ENCODE results near the gene ADH4.
"Not testable (repeated sequence)": the region's sequence is repeated elsewhere in the genome, so short reads cannot be mapped to it uniquely, and the experiment has no call there.

ADH4 gene

DNA sequence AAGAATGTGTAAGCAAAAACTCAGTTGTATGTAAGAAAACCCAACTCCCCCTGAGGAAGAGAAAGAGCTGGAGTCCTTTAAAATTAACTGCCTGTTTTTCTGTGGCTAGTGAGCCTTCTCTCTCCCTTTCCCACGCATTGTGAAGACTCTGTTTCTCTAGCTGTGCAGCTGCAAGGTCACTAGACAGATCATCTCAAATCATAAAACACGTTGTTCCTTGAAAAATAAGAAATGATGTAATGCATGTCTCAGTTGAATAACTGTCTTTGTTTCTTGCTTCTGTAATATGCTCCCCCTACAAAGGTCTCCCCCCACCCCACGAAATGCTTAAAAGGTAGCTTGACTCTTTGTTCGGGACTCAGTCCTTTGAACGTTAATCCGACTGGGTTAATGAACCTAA, 63.2 kb downstream of the ADH4 start:
- DNase-seq (ENCODE audit: low read depth in 2 of 2): not testable (repeated sequence)

DNA sequence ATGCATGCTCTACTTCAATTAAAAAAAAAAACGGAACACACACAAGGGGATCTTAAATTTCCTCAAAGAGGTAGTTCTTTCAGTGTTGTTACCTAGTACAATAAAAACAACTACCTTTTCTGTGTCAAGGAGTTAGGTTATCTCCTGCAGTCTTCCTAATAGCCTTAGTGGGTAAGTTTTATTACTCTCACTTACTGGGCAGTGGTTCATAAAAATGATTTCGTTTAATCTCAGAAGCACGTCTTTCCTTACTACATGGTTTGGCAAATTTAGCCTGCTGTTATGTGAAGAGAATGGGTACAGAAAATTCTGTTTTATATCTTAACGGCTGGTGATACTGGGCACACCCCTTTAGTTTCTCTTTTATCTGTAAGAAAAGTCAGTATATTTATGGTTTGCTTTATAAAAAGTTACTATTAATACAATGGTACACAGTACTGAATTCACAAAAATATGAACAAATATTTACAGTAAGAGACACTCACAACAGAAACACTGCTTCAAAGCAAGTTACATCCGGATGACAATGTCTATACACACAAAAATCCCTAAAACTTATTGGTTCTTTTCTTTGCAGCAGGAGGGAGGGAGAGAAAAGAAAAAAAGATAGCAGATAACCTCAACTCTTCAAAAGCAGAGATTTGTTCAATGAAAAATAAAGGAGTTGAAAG, 64.3 kb downstream of the ADH4 start:
- DNase-seq (ENCODE audit: low read depth in 2 of 2): no peak

DNA sequence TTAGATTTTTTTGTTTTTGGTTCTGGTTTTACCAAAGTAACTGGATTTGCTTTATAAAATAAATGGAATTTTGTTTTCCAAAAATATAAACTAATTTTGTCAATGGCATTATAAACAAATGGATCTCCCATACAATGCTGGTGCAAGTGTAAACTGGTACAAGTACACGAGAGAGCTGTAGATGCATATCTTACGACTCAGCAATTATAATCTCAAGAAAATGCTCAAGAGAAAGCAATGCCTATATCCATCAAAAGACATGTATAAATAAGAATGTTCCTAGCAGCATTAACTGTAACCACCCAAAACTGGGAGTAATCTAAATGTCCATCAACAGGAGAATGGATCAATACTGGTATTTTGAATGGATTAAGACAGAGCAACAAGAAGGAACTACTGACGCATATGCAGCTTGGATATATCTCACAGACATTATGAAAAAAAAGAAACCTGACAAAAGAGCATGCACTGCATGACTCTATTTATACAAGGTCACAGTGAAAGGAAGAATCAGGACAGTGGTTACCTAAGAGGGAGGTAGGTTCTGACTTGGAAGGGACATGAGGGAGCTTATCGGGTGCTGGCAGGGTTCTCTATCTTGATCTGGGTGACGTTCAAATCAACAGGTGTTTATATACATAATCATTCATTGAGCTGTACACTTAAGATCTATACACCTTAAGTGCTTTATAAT, 65.0 kb downstream of the ADH4 start:
- DNase-seq (ENCODE audit: low read depth in 2 of 2): no peak

DNA sequence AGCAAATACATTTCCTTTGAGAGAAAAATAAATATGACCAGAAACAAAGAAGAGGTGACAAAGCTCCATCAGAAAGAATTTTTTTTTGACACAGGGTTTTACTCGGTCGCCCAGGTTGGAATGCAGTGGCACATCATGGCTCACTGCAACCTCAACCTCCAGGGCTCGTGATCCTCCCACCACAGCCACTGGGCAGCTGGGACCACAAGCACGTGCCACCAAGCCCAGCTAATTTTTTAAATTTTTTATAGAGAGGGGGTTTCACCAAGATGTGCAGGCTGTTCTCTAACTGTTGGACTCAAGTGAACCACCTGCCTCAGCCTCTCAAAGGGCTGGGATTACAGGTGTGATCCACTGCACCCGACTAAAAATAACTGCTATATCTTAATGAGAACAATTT, 65.8 kb downstream of the ADH4 start:
- DNase-seq (ENCODE audit: low read depth in 2 of 2): no peak

DNA sequence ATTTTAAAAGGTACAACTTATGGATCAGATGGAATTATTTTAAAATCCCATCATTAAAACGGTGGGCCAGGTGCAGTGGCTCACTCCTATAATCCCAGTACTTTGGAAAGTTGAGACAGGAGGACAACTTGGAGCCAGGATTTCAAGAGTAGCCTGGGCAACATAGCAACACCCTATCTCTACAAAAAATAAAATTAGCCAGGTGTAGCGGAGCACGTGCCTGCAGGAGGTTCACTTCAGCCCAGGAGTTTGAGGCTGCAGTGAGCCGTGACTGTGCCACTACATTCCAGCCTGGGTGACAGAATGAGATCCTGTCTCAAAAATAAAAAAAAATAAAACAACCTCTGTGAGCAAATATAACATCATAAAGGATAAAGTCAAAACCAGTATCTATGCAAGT, 66.9 kb downstream of the ADH4 start:
- DNase-seq (ENCODE audit: low read depth in 2 of 2): no peak

DNA sequence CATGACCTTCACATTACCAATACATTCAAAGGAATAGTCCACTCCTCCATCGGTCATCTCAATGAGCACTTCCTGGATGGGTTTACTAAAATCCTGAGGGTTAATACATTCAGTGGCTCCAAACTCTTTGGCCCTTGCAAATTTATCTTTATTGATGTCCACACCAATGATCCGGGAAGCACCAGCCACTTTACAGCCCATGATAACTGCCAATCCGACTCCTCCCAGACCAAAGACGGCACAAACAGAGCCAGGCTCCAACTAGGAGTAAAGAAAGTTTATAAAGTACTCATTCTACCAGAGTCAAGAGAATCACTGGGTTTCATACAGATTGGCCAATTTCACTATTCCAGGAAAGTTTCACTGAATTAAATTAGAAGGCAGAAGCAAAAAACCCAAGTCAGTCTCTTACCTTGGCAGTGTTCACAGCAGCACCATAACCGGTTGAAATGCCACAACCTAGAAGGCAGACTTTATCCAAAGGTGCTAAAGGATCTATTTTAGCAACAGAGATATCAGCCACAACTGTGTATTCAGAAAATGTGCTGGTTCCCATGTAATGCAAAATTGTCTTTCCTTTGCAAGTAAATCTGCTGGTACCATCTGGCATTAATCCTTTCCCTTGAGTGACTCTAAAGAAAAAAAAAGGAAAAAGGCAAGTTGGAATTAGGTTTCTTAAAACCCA, 67.7 kb downstream of the ADH4 start:
- DNase-seq (ENCODE audit: low read depth in 2 of 2): no peak

DNA sequence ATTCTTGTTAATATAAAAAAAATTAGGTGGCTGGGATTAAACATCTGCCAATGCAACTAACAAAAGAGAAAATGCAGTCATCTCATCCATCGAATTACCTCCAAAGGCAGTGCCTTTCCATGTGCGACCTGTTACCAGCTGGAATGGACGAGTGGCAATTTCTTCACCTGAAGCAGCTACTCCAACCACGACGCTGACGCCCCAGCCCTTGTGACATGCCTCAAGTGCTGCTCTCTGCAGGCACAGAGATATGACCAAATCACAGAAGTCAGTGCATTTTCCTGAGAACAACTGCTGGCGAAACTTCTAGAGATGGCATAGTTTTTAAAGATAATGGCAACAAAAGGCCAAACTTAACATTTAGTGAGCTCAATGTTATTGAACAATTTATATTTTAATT, 69.3 kb downstream of the ADH4 start:
- DNase-seq (ENCODE audit: low read depth in 2 of 2): no peak

Data from stimulated activated CD4-positive, alpha-beta T cell treated with anti-CD3 and anti-CD28 coated beads, Interleukin-1b, Interleukin-23, amount 100 ng/mL, for 4 hours (primary cell).